Muscle of arm (tissue), 12 donors: ENCODE results near the gene HOXC11. TPM values are rescaled to one million over a fixed set of nuclear protein-coding genes. Genes with fewer than 3 reads are reported as not detected.

Experiments used
- DNase-seq: peaks from one replicate; pipeline ENCODE4 v3.0.0-alpha.2; 2013
- polyA plus RNA-seq, 12 donors: library from polyadenylated mRNA; unstranded; fragments of 120-200 nt; gene quantifications; one replicate each; pipeline ENCODE4 v1.2.1, GENCODE V29; 2013; ENCODE audit not compliant: insufficient read length in 12 of 12

HOXC11 gene
- polyA plus RNA-seq, 12 donors, result 0.08 TPM; not detected in 11

DNA sequence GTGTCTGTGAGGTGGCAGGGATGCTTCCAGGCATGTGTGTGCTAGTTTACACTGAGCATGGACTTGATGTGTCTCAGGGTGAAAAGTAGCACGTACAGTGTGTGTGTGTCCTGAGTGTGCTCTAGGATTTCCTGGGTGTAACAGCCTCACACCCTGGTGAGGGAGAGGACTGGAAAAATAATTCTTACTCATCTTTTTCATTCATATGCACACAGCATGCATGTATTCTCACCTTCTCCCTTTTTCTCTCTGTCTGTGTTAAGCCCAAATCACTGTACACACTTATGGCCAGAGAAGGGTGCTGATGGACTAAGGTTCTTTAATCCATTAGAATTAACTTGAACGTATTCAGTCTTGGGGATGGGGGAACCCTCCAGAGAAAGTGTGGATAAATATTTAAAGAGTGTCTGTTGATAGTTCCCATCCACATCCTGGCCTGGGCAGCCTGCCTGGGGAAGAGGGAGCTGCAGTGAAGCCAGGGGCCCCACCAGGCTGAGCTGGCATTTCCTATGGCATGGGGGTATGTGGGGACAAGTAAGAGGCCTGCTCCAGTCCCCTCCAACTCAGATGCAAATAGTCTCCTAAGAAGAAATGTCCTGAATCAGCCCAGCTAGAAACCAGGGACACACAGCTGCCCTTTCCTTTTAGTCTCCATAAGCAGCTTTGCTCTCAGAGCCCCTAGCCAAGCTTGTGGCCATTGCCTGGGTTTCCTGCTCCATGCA is 34.8 kb downstream of the HOXC11 start:
- no peak for DNase-seq

DNA sequence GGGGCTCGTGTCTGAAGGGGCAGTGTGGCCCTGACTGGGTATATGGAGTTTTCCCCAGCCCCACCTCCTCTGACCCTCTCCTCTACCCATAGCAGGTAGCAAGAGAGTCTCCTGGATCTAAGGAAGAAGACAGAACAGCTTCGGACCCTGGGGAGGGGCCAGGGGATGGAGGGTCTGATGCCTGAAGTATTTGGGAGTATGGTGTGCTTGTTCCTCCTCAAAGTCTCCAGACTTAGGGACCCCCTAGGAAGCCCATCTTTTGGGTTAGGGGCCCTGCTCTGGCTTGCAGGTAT is 35.3 kb downstream of the HOXC11 start:
- no peak for DNase-seq

DNA sequence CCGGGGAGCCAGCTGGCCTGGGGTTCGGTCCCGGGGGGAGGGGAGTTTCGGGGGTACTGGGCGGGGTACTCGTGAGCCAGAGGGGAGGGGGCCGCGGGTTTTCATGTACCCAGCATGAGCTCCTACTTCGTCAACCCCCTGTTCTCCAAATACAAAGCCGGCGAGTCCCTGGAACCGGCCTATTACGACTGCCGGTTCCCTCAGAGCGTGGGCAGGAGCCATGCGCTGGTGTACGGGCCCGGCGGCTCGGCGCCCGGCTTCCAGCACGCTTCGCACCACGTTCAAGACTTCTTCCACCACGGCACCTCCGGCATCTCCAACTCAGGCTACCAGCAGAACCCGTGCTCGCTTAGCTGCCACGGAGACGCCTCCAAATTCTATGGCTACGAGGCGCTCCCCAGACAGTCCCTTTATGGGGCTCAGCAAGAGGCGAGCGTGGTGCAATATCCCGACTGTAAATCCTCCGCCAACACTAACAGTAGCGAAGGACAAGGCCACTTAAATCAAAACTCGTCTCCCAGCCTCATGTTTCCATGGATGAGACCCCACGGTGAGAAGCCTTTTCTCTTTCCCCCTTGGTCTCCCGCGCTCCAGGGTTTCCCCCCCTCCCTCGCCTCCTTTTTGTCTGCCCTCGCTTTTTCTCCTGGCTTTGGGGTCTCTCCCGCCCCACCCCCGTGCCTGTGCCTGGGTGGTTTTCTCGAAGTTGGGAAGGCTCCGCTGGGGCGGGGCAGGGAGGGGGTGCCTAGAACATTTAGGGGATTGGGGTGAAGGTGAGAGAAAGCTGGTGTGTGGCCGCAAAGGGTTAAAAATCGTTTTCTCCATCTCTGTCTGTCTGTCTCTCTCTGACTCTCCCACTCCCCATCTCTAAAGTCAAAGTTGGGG is 36.5 kb downstream of the HOXC11 start:
- DNase-seq, result no peak

DNA sequence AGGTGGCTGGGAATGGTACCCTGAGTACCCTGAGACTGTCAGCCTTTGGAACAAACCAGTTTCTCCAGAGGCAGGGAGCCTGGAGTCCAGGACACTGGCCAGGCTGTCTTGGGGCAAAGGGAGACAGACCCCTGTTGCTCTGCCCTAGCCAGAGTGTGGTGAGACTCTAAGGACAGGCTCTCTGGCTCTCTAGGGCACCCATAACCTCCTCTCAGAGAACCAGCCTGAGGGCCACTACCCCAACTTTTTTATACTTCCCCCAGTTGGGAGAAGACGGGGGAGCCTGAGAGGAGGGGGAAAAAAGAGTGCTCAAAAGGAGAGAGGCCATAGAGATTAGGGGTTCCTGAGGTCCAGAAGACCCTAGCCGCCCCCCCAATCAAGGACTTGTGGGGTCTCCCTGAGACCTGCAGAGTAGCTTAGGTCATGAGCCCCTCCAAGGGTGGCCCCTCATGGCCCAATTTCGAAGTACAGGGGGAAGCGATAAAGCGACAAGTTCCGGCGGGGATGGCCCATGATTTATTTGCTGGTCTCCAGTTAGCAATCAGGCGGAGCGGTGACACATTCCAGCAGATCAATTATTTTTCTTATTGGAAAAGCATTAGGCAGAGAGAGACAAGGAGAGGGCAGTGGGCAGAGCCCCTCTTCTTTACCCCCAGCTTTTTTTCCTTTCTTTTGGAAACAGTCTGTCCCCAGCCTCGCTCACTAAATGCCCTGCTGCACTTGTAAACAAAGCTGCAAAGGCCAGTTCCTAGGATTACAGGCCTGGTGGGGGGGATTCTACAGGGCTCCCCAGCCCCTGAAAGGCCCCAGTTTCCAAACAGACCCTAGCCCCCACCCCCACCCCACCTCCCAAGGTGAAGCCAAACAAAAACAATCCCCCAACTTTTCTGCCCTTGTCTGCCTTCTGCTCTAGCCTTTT is 37.4 kb downstream of the HOXC11 start:
- DNase-seq, result no peak

DNA sequence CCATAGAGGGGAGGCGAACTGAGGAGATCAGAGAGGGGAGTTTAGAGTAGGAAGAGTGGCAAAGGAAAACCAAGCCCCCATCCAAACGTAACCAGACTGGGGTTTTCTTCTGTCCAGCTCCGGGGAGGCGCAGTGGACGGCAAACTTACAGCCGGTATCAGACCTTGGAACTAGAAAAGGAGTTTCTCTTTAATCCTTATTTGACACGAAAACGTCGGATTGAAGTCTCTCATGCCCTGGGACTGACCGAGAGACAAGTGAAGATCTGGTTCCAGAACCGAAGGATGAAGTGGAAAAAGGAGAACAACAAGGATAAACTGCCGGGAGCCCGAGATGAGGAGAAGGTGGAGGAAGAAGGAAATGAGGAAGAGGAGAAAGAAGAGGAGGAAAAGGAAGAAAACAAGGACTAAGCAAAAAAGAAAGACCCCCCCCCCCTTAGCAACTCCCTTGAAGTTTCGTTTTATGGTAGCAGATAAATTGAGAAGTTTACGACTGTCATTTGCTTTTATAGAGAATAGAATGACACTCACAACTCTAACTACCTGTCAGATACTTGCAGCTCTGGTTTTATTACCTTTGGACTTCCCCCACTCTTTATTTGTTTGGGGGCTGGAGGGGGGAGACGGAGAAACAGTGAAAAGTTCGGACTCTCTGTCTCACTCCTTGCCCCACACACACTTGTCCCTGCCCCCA is 38.2 kb downstream of the HOXC11 start:
- DNase-seq, result no peak

DNA sequence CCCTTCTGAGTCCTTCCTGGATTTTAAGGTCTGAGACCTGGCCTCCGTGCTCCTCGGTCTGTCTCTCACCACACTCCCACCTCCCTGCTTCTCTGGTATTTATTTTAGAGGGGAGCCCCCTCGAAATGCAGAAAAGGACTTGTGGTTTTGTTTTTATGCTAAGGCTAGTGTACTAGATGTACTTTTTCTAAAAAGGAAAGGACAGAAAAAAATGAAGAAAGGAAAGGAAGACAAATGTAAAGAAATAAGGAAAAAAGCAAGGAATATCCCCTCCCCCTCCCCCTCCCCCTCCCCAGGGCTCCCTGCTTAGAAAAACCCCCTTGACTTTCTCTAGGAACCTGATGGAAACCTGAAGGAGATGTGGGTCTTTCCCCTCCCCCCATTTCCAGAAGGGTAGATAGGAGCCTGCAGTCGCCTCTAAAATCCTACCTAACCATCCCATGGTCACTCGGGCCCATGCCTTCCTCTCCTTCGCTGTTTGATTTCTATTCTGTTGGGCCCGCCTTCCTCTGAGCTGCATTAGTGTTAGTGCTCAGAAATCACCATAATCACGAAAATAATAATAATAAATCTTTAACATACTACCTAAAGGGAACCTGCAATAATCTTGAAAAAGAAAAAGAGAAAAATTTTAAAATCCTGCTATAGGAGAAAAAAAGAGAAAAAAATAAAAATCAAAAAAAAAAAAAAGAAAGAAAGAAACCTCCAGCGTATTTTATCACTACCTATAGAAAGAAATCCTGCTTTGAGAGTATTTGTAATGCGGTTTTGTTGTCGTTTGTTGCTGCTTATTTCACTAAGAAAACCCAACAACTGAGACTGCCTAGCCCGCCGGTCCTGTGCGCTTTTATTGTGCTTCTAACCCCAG is 39.0 kb downstream of the HOXC11 start:
- no peak for DNase-seq

DNA sequence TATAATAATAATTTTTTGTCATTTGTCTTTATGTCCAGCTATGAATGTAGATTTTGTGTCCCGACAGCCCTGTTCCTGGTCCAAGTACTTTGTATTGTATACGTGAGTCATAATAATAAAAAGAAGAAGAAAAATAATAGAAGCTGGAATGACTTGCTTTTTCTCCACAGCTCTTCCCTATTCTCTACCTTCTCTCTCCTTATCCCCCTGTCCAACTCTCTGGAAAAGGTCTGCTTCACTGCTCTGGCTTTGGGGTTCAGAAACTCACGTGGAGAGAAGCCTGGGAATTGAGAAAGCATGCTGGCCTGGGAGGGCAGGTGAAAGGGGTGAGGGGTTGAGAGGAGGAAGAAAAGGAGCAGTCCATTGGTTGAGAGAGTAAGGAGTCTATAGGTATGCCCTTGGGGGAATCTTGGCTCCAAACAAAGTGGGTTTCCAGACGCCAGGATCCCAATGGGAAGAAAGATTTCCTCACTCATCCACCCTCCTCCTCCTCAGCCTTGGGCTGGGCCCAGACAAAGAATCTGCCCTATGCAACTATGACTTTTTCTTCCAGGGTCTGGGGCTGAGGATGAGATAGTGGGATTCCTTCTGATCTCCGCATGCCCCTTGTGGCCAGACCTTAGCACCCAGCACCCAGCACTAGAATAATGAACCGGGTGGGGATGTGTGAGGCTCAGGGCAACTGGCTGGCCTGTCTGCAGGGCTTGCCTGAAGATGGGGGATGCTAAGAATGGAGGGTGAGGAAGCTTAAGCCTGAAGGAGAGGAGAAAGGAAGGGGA is 39.9 kb downstream of the HOXC11 start:
- DNase-seq, result no peak

DNA sequence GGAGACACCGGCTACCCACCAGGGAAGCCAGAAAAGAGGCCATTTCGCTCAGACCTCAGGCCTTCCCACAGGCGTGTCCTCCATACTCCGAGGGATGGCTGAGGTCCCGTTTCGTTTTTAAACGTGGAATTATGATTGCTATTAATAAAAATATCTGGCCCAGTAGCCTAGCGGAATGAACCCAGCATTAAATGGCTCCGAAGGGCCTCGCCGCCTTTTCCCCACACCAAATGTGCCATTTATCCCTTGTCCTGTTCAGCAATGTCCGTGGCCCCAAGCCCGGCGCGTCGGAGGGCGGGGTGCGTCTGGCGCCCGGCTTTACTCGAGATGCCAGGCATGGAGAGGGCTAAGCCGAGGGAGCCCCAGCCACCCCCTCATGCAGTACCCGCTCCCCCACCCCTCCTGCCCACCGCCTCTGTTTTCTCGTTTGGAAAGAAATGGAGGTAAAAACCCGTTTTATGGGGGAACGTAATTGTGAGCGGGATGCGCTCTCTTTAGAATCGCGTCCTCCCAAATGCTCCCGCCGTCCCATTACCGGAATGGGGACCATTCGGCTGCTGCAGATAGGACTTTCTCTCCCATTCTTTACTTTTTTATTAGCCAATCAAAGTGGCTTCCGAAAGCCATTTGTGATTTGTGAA is 41.6 kb downstream of the HOXC11 start:
- DNase-seq, result no peak

DNA sequence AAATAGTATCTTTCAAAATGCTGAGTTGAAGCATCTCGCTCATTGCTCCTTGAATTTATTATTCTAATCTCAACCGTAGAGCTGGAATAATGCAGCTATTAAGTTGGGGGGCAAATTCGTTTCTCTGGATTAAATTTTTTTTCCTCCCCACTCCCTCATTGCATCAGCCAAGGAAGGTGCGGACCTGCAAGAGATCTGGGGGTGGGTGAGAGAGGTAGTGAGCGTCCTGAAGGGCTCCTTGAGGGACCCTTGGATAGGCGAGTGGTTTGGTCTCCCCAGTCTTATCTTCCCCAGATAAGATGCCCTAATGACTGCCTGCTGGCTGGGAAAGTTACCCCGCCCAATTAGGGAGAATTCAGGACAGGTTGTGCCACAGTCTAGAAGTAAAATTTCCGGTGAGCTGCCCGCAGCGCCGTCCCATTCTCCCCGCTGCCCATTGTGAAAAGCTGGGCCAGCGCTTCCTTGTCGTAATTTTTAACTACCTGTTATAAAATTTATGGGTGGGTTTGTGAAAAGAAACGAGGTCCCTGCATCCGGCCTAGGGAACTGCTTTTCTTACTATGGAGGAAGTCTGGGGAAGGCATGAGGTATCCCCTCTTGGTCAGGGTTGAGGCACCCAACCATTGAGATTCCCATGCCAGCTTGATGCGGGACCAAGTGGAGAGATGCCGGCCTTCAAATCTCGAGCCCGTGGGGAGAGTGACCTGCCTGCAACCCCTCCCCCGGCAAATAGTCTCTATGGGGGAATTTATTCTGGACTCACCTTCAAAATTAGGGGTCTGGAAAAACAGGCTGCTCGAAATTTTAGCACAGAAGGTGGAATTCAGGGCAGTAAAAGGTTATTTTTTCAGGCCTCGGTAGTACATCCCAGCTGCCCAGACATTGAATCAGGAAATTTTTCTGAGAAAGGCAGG is 42.3 kb downstream of the HOXC11 start:
- DNase-seq, result no peak

DNA sequence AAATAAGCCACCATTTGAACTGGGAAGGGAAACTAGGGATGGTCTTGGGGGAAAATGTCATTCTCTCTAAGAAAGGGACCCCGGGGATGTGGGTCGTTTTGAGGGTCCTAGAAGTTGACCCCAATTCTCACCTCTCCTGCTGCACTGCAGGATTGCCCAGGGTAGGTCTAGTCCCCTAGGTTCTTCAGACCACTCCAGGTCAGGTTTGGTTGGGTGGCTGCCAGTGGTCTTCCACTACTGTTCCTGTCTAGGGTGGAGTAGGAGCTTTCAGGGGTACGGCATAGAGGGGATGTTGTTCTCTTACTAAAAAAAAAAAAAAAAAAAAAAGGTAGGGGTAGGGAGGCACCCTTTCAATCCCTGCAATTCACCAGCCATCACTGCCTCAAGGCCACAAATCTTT is 43.1 kb downstream of the HOXC11 start:
- DNase-seq, result no peak

DNA sequence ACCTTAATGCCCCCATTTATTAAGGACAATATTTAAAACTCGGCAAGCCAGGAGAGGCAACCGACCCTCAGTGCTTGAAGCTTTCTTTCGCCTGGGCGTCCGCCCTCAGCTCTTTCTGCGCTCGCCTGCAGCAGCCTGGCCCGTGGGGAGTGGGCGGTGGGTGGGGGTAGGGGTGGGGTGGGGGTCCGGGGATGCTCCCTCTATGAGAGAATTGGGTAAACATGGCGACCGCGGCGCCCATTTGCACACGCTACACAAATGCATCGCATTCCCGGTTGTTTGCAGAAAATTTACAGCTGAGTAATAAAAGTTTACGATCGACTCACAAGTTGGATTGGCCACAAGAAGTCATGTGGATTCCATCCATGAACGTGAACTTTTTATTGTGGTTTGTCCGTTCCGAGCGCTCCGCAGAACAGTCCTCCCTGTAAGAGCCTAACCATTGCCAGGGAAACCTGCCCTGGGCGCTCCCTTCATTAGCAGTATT is 43.6 kb downstream of the HOXC11 start:
- no peak for DNase-seq

DNA sequence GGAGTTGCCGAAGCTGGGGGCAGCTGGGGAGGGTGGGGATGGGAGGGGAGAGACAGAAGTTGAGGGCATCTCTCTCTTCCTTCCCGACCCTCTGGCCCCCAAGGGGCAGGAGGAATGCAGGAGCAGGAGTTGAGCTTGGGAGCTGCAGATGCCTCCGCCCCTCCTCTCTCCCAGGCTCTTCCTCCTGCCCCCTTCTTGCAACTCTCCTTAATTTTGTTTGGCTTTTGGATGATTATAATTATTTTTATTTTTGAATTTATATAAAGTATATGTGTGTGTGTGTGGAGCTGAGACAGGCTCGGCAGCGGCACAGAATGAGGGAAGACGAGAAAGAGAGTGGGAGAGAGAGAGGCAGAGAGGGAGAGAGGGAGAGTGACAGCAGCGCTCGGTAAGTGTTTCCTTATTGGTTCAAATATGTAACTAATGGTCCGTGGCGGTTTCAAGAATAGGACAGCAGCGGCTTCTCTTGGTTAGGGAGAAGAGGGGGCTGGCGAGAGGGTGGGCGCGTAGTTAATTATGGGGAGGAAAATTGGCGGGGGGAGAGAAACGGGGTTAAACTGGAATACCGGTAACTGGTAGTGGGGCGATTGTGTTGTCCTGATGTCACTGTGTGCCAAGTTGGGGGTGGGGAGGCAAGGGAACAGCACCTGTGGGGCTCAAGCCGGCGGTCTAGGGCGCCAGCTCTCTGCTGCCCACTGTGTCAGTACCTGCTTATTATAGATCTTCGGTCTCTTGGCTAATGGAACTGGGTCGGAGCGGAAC is 44.3 kb downstream of the HOXC11 start:
- no peak for DNase-seq

DNA sequence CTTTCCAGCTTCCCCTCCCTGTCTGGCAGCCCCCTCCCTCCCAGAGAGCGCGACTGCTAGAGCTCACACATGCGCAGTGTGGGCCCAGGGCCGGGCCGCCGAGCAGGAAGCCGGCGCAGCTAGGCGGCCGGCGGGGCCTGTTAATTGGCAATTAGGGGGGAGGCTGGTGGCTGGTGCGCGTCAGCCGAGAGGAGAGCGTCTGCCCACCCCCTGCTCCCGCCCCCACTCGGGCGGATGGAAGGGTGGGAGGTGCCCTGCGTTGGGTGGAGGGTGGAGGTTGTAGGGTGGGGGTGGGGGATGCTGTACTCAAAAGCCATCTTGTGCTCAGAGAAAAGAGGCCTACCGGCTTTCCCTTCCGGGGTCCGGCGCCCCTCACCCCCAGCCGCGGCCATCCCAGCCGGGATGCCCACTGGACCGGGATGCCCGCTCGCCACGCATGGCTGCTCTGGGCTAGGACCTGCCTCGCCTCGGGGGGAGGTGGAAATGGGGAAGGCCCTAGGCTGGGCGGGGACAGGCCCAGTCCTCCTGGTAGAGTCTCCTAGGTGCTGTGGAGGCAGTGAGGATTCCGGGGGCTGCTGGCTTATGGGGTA is 45.0 kb downstream of the HOXC11 start:
- DNase-seq, result peak; percentile 85

DNA sequence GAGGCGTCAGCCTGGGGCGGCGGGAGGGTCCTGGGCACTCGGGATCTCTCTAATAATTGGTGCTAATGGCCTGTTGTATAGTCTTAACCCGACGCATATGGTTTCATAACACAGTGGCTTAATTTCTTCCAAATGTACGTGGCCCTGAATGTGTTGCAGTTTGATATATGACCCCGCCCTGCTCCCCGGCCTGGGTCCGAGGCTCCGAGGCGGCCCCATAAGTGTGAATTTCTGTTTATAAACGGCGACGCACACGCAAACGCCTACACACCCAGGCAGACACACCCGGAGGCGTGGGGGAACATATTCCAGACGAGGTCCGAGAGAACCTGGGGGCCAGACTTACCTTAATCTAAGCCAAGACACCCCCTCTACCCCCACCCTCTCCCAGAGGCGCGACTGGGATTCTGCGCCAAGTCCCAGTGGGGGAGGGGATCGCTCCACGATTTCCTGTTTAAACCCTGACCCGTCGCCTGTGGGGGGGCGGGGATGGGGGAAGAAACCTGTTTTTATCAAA is 45.6 kb downstream of the HOXC11 start:
- DNase-seq, result no peak

DNA sequence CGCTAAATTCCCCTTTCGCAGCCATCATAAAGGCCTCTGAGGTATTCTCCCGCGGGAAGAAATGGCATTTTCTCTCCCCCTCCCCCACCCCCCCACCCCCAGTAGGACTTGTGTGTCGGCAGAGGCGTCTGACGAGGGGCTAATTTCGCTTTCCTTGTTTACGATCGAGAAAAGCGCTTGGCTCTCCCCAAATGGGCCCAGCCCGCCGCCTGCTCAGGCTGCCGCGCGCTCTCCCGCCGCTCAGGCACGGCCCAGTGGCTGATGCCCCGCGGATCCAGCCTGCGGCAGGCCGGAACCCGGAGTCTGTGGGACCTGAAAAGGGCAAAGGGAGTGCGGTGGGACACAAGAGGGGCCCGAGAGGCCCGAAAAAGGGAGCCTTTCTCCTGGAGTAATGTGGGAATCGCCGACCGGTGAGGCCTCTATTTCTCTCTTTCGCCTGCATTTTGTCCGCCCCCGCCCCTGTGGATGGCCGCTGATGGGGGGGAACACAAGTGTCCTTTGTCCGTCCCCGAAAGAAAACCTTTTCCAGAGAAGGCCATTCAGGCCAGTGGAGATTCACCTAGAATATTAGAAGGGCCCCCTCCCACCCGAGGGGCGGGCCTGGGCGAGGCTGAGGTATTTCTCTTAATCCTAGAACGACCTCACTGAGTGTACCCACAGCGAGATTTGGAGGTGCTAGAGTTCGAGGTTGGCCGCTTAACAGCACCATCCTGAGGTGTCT is 46.3 kb downstream of the HOXC11 start:
- no peak for DNase-seq
